A172 (cell line): ENCODE results near the gene LMX1B. TPM values are rescaled to one million over a fixed set of nuclear protein-coding genes. Genes with fewer than 3 reads are reported as not detected.

Experiments used
- total RNA-seq: library from RNA; depleted of rRNA; stranded (reverse); fragments of >200 nt; shearing (Covaris generic); gene quantifications from 2 replicates; pipeline ENCODE4 v1.2.3, GENCODE V29; 2014; rRNA removed

The LMX1B gene
- total RNA-seq, 1 experiment from 2014 or later = 1.8 TPM

Other genes with a start within 250 kb of the LMX1B start
- gene ZBTB43, start 191.1 kb downstream of the LMX1B start, total RNA-seq = 13.3 and 15.0 TPM in 2 replicates
- gene ZBTB34, start 246.7 kb downstream of the LMX1B start, total RNA-seq = 5.0 and 5.5 TPM in 2 replicates